Islet of Langerhans (tissue), 1 donor: Measurements from ENCODE around the gene MICU2.

Source experiments
- FAIRE-seq: peaks from one replicate; lab custom pipeline; 2011; peaks lifted over from hg19 to GRCh38; lab: Jason Lieb, UNC

Gene MICU2

DNA sequence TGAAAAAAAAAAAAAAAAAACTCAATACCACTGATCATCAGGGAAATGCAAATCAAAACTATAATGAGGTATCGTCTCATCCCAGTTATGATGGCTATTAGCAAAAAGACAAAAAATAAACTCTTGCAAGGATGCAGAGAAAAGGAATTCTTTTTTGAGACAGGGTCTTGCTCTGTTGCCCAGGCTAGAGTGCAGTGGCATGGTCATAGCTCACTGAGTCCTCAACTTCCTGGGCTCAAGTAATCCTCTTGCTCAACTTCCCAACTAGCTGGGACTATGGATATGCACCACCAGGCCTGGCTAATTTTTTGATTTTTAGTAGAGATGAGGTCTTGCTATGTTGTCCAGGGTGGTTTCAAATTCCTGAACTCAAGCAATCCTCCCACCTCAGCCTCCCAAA lies 59.5 kb downstream of the MICU2 start:
- FAIRE-seq: no peak

DNA sequence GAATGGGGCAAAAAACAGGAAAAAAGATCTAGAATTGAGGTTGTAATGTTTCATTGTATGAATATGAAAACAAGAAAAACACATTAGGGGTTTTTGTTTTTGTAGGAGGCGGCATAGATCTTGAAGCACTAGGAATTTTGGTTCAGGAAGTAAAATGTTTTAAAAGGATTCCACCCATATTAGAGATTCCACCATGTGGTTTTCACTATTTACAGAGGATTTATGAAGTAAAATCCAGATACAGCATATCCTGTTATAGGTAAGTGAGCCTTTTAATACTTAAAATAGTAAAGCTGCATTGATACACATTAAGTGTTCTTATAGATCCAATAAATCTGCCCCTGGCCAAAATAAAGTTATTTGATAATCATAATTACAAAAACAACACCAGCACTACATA lies 61.4 kb downstream of the MICU2 start:
- peak; percentile 38 for FAIRE-seq

DNA sequence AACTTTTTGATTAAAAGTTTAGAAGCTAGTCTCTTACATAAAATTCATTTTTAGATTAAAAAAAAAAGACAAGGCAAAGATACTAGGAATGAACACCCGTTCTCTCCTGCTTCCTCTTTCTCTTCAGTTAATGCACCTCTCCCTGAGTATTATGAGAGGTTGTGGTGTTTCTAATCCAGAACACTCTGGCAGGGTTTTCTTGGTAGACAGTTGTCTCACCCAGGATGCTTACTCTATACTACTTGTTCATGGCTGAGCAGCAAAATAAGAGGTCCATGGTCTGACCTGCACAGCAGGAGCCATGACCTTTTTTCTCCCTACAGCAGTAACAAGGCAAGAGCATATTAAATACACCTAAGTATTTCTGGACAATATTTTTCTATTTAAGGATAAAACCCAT lies 62.0 kb downstream of the MICU2 start:
- peak; percentile 33 for FAIRE-seq

DNA sequence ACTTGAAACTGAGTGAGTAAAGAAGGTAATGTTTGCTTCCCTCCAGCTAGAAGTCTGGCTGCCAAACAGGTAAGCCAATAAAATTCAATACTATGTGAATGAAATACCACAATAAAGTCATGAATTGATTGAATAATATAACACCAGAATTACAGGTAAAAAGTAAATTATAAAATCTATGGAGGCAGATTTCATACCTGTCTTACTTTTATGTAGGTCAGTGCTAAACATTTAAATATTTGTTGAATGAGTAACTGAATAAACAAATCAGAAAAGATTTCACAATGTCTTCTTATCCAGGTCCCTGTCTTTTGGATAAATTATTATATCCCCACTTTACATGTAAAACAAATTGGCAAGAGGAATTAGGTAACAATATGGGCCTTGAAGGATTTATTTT lies 62.7 kb downstream of the MICU2 start:
- FAIRE-seq: peak; percentile 85

DNA sequence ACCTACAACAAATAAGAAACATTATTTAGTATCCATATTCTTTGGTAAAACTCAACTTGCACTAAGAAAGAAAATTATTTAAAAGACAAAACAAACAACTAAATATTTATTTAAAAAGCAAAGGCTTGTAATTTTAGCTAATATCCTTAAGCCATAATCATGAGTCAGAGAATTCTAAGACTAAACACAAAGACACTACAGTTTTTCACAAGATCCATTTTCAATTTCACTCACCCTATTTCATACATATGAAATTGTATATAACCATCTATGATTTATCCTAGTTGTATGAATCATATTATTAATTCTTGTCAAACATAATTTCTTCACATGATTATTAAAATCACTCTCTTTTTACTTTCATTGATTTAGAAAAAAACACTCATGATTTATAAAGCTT lies 64.3 kb downstream of the MICU2 start:
- peak; percentile 73 for FAIRE-seq

DNA sequence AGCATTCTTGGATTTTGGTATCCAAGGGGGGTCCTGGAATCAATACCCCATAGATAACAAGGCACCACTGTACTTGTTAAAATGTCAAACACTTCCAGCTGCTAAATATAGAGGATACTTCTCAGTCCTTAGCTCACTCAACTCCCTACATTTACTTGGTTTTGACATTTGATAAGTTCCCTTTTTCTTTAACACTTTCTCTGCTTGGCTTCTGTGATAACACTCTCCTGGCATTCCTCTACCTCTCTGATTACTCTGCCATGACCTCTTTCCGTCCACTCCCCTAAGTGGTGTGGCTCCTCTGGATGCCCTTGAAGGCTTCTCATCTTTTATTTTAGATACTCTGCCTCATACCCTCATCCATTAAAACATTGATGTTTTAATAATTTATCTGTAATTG lies 65.2 kb downstream of the MICU2 start:
- FAIRE-seq: no peak

DNA sequence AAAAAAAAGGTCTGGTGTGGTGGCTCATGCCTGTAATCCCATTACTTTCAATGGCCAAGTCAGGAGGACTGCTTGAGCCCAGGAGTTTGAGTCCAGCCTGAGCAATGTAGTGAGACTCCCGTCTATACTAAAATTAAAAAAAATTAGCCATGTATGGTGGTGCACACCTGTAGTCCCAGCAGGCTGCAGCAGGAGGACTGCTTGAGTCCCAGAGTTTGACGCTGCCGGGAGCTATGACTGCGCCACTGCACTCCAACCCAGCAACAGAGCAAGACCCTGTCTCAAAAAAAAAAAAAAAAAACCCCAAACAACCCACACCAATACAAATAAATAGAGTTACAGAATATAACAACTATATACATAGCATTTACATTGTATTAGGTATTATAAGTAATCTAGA lies 65.7 kb downstream of the MICU2 start:
- FAIRE-seq: no peak

DNA sequence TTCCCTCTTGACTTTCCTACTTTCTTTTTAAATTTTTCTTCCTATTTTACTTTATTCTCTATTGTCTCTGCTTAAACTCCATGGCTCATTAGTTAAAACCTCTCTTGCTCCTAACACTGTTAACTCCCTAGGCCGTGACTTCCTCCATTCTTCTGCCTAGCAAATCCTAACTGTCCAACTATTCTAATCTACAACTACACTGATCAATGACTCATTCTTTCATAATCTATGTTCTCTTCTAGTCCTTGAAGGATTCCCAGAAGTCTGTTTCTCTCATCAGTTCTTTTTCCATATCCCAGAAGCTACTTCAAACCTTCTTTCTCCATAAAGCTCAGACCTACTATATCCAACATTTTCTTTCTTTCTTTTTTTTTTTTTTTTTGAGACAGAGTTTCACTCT lies 66.9 kb downstream of the MICU2 start:
- no peak for FAIRE-seq

DNA sequence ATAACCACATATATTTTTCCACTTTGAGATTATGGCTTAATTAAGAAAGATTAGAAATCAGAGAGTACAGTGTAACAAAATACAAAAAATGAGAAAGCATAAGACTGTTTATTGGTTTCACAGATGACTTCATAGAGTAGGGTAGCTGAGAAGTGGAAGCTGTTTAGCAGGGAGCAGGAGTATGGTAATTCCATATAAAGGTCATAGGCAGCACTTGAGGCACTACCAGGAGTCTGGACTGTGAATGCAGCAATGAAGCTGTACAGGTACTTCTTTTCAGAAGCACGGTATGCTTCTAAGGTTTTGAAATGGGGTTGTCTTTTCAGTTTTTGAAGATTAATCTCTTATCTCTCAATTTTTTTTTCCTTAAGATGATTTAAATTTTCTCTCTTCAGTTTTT lies 69.2 kb downstream of the MICU2 start:
- FAIRE-seq: no peak

DNA sequence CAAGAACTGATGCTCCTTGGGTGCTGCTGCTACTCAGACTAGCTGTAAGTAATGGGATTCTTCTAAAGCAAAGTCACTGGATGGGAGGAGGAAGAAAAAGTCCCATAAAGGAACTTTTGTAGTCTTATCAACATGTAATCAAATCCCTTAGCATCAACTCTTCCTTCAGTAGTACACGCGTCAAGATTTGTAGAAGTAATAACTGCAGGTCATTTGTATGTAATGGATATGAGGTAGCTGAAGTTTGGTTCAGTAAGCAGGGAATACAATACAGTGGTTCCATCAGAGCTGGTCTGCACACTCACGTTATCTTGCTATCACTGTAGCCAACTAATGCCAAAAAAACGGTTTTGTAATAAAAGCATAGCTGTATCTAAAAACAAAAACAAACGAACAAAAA lies 72.5 kb downstream of the MICU2 start:
- no peak for FAIRE-seq

DNA sequence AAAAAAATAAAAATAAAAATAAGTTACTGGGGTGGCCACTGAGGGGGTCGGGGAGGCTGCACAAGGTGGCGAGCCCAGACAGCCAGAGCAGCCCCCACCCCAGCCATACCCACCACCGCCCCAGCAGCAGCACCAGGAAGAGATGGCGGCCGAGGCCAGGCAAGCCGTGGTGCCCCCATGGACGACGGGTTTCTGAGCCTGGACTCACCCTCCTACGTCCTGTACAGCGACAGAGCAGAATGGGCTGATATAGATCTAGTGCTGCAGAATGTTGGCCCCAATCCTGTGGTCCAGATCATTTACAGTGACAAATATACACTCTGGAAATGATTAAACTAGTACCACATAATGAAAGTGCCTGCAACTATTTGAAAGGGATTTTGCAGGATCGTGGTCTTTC lies 73.3 kb downstream of the MICU2 start:
- no peak for FAIRE-seq

DNA sequence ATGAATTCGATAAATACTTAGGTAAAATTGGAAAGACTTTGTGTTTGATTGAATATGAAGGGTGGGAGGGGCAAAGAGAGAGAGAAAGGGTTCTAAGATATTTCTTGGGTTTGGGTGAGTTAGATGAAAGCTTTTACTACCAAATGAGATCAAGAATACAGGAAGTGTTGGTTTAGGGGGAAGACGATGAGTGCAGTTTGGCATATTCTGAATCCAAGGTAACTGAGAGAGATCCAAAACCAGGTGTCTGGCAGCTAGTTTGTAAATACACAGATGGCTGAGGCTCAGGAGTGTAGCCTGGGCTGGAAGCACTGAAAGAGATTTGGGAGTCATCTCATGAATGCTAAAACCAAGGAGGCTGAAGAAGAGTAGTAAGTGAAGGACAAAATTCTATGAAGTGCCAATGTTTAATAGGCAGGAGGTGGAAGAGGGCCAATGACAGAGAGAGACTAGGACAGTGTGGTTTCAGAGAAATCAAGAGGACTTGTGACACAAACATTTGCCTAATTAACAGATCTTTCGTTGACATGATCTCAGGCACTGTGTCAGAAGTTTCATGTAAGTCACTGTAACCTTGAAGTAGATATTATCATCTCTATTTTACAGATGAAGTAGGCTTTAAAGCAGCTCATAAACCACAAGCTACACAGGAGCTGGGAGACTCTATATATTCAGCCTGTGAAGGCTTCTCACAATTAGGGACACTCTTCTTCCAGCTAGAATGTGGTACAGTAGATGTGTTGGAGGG lies 74.7 kb downstream of the MICU2 start:
- FAIRE-seq: no peak

DNA sequence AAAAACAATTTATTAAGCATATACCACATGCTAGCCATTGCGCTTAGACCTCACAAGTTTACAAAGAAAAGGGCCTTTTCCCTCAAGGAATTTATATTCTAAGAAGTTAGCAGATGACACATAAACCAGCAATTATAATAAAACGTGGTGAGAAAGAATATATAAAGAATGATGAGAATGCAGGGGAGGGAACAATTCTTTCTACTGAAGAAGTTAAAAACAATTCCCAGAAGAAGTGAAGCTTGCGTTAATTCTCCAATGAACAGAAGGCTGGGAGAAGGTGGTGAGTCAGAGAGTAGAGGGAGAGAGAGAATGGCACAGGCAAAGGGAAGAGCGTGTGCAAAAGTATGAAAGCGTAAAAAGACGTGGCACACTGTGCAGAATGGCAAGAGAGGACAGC lies 75.4 kb downstream of the MICU2 start:
- FAIRE-seq: no peak

DNA sequence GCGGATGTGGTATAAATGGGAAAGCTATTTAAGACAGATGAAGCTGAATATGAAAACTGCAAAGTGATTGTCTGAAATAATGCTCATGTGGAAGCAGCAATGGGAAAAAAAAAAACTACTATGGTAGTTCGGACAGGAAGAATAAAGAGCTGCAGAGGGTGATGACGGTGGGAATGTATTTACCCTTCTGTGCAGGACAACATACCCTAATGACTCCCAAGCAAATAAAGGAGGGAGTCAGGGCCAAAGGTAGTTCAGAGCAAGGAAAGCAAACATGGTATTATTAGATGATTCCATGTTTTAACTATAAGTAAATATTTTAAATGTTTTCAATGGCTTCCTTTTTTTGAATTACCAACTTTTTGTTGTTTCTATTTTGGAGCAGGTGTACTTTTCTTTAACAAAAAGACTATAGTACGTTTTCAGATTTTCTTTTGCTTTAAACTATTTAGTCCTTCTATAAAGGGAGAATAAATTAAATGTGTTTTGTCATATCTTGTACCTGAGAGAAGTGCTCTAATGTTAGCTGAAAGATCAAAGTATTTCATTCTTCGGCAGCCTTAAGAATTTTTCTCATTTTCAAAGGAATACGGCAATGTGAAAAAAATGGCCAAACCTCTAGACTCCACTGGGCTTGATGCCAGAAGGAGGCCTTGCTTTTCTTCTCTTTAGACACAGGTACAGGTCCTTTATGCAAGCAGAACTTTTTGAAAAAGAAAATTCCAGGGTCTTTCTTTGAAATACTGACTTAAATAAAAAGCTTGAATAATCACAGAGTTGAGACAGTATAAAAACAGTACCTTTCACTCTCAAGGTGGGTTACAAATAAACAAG lies 77.0 kb downstream of the MICU2 start:
- peak; percentile 27 for FAIRE-seq

DNA sequence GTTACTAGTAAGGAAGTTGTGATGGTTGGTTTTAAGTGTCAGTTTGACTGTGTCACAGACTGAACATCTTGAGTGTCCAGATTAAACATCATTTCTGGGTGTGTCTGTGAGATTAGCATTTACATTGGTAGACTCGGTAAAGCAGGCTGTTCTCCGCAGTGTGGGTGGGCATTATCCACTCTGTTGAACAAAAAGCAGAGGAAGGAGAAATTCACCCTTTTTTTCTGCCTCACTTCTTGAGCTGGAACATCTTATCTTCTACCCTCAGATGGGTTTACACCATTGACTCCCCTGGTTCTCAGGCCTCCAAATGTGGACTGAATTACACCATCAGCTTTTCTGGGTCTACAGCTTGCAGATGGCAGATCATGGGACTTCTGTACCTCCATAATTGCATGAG lies 81.1 kb downstream of the MICU2 start:
- FAIRE-seq: no peak

DNA sequence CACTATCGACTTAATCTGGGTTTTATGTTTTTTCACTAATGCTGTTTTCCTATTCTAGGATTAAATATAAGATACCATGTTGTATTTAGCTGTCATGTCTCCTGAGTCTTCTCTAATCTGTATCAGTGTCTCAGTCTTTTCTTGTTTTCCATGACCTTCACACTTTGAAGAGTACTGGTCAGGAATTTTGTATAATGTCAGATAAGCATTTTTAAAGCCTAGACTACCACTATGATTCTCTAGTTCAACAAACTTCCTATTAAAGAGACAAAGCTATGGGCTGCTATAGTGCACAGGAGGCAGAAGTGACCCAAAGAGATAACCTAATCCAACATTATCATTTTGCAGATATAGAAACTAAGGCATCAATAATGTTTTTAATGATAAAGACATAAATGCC lies 81.8 kb downstream of the MICU2 start:
- no peak for FAIRE-seq

DNA sequence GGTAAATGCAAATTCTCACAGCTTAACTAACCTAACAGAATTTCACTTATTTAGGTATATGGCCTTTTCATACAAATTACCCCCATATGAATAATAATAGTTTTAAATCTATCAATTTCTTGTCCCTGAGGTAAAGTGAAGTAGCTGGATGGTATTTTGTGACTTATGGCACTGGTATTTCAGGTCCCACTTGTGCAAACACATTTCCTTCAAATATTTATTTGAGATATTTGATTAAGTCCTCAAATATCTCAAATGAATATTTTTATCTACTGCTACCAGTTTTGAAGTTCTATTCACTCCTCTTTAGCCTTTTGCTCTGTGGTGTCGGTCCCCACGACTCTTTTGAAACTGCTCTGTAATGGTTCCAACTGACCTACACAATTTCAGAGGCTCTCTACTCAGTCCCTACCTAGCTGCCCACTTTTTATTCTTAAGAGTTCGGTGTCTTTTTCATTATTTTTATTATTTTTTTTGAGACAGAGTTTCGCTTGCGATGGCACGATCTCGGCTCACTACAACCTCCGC lies 85.3 kb downstream of the MICU2 start:
- FAIRE-seq: no peak

DNA sequence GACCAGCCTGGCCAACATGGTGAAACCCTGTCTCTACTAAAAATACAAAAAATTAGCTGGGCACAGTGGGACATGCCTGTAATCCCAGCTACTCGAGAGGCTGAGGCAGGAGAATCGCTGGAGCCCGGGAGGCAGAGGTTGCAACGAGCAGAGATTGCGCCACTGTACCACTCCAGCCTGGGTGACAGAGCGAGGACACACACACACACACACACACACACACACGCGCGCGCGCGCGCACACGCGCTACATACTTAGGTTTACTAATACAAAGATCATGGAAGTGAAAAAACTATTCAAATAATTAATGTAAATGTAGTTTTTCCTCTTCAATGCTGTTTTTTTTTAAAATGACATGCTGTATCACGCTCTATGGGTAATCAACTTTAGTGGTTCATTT lies 86.4 kb downstream of the MICU2 start:
- no peak for FAIRE-seq

DNA sequence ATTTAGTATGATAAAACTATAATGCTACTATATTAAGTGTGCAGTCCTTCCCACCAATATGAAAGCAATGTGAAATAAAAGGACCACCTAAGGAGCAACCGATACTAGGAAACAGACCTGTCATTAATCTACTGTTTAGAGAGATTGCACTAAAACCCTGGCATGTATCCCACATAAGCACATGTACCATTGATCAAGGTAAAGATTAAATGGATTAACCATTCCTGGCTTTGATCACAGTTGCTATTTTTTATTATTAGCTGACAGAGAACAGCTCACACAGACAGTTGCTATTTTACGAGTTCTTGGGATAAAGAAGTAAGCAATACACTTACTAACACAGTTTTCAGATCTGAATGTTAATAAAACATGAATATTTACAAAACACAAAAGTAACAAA lies 87.2 kb downstream of the MICU2 start:
- FAIRE-seq: no peak

DNA sequence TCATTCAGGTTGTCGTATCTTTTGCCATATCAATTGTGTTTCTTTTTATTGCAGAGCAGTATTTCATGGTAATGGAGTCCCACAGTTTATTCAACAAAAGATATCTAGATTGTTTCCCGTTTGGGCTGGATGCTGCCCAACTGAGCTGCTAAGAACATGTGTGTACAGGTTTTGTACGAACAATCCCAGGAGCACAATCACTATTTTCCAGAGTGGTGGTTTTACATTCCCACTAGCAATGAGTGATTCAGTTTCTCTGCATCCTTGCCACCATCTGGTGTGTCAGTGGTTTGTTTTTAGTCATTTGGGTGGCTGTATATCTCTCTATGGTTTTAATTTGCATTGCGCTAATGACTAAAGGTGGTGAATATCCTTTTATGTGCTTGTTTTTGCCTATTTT lies 92.1 kb downstream of the MICU2 start:
- no peak for FAIRE-seq

DNA sequence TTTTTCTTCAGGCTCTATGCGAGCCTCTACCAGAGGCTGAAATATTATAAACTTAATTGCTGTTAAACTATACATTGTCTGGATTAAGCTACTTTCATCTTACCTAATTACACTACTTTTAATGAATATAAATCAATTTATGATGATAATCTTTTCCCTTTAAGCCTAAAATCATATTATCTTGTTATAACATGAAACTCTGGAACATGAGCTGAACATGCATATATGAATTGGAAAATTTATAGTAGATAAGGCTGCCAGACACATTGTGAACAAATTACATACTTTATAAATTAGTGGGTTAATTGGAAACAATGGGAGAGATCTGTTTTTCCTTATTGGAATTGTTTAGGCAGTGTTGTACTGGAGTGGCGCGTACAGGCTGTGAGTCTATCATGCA lies 99.6 kb downstream of the MICU2 start:
- no peak for FAIRE-seq

DNA sequence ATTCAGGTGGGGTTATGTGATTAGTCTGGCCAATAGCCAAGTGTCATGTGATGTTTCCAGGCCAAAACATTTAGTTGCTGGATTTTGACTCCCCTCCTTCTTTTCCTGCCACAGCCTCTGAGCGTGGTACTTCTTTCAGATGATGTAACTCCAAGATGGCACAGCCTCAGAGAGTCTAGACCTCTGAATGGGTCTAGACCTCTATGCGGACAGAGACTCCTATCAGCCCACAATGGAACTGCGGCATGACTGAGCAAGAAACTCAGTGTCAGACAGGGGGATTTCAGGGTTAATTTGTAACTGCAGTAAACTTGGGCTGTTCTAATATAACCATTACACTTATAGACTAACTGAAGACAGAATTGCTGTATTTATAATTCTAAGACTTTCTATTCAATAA lies 102.3 kb downstream of the MICU2 start:
- no peak for FAIRE-seq

DNA sequence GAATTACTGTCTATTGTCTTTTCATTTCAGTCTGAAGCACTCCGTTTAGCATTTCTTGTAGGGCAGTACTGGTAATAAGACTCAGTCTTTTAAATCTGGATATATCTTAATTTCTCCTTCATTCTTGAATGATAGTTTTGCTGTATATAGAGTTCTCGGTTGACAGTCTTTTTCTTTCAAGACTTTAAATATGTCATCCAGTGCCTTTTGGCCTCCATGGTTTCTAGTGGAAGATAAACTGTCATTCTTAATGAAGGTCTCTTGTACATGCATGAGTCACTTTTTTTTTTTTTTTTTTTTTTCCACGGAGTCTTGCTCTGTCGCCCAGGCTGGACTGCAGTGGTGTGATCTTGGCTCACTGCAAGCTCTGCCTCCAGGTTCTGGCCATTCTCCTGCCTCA lies 117.6 kb downstream of the MICU2 start:
- no peak for FAIRE-seq

DNA sequence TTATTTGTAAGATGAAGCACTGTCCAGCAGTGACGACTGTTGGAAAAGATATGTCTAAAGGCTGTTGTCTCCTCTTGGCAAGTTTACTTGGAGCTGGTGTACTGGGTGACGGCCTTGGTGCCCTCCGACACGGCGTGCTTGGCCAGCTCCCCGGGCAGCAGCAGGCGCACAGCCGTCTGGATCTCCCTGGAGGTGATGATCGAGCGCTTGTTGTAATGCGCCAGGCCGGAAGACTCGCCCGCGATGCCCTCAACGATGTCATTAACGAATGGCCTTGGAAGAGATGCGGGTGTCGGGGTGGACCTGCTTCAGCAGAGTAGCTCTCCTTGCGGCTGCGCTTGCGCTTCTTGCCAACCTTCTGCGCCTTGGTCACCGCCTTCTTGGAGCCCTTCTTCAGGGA lies 120.2 kb downstream of the MICU2 start:
- FAIRE-seq: no peak
